T-helper 2 cell treated with Interferon-gamma antibody and Interleukin-4, amounts not matched to agents 100 ng/mL and 5 ng/mL, for 36 hours (primary cell): ENCODE measurements around the gene ZNF763. TPM values are rescaled to one million over a fixed set of nuclear protein-coding genes. Genes with fewer than 3 reads are reported as not detected.
"Not testable (repeated sequence)": the region's sequence is repeated elsewhere in the genome, so short reads cannot be mapped to it uniquely, and the experiment has no call there.

Experiments
- intact Hi-C: fragments of 100-400 bp; cut with micrococcal nuclease; formaldehyde crosslinking; loops from one replicate; pipeline ENCODE4 v1.15.1; 2023
- total RNA-seq: library from RNA; stranded (reverse); gene quantifications from 2 replicates; pipeline ENCODE4 v1.2.3, GENCODE V29; 2022

Gene ZNF763
- total RNA-seq, result 1.3 and 2.1 TPM in 2 replicates

DNA sequence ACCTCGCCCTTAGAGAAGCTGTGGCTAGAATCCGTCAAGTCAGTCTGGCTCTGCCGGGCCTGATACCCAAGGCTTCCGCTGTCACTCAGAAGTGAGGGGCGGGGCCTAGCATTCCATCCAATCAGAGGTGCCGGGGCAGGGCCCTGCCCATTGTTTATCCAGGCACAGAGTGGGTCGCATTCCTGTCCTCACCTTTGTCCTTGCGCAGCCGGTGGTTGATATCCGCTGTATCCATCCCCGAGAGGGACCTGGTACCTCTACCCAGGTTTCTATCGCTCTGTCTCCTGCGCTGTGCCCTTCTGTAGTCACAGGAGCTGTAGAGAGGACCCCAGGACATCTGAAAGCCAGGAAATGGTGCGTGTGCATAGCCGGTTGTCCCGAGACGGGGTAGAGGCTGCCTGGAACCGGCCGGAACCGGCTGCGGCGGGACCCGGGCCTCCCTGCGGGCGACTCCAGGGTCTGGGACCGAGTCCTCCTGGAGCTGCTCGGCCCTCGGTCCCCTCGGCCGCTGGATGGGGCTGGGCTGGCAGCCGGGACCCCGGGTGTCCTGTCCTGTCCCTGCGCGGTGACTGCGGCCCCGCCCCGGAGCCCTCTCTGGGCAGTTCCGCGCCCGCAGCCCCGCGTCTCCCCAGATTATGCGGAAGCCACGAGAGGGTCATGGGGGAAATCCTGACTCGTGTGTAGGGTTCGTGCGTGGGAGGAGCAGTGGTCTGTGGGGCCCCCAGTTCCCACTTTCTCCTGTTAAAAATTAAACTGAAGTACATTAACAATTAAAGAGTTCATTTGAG, at the start of gene ZNF763:
ZNF763 (plus strand) TSS at position 183 of the 788 bp plus-strand sequence; CDS start at position 352, 169 bp downstream.
- intact Hi-C loops, result loop anchor here (1.0 to 10.0 kb wide), 4 partner anchors 23 to 176 kb away; partner anchors contain the start of genes ZNF700 and ZNF878

DNA sequence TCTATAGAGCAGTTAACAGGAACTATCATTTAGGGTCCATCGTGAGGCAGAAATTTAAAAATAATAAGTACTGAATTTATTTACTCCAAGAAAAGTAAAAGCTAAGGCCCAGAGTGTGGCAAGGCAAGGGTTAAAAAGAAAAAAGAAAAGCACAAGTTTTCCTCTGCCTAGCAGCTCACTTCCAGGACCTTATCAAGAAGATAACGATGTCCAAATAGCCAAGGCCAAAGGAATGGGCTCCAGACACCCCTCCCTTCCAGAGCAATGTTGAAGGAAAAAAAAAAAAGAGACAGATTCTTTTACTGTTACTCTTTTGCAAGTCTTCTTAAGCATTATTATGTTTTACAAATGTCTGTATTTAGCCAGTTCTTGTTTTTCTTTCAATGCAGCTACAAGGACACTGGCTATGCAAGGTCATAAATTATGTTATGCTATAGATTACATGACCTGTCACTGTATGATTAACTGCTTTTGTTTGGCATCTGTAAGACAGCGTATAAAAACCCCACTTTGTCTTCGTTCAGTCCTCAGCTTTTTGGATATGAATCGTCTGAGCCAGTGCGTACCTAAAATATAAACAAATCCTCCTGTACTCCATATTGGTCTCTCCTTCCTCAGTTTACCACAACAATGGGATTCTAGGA, 42.9 kb upstream of the ZNF763 start:
- intact Hi-C loops, result loop anchor here (5.0 to 10.0 kb wide), 4 partner anchors 127 to 745 kb away; partner anchors contain the start of genes MAN2B1, WDR83 and ZNF491

DNA sequence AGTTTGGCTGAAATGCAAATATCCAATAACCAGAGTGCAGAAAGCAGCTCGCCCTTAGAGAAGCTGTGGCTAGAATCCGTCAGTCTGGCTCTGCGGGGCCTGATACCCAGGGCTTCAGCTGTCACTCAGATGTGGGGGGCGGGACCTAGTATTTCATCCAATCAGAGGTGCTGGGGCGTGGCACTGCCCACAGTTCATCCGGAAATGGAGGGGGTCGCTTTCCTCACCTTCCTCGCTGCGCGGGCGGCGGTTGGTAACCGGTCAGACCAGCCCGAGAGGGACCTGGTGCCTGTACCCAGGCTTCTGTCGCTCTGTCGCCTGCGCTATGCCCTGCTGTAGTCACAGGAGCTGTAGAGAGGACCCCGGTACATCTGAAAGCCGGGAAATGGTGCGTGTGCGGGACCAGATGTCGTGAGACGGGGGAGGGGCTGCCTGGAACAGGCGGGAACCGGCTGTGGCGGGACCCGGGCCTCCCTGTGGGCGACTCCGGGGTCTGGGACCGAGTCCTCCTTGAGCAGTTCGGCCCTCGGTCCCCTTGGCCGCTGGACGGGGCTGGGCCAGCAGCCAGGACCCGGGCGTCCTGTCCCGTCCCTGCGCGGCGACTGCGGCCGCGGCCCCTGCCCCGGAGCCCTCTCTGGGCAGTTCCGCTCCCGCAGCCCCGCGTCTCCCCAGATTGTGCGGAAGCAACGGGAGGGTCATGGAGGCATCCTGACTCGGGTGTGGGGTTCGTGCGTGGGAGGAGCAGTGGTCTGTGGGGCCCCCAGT, 39.8 kb upstream of the ZNF763 start, which contains the start of gene ZNF700:
ZNF700 (plus strand) TSS at position 222 of the 765 bp plus-strand sequence; CDS start at position 326, 104 bp downstream.
- intact Hi-C loops, result loop anchor here (1.0 to 10.0 kb wide), 7 partner anchors 40 to 742 kb away; partner anchors contain the start of genes MAN2B1, WDR83, ZNF20 and ZNF491

DNA sequence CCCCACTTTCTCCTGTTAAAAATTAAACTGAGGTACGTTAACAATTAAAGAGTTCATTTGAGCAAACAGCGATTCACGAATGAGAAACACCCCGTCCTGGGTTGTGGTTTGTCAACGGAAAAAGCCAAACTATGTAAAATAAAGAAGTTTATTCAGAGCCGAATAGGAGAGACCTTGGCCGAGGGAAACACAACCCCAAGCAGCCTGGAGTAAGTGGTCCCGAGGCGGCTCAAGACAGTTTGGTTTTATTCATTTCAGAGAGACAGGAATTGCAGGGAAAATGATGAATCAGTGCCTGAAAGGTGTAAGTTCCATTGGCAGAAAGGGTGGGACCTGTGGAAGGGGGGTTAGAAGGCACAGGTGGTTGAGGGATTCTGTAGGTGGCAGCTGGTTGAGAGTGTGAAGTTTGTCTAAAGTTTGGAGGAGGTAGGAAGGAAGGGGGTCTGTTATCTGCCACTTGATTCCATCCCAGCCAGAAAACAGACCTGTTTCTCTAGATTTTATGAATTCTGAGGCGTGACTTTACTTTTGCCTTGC, 39.1 kb upstream of the ZNF763 start:
- intact Hi-C loops, result loop anchor here (1.0 to 10.0 kb wide), 3 partner anchors 39 to 215 kb away; partner anchors contain the start of genes ZNF20, ZNF491 and ZNF763

DNA sequence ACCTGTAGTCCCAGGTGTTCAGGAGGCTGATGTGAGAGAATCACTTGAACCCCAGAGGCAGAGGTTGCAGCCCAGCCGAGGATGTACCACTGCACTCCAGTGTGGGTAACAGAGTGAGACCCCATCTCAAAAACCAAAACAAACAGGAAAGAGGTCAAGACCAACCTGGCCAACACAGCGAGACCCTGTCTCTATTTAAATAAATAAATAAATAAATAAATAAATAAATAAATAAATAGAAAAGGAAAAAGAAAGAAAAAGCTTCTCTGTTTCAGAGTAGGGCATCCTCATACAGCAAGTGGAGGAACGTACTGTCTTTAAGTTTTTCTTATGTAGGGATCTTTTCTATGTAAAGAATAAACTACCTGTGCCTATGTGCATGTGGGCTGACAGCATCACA, 37.6 kb upstream of the ZNF763 start:
- intact Hi-C loops, result loop anchor here (10.0 kb wide), 1 partner anchor 132 kb away; the partner anchor contains the start of gene ZNF491

DNA sequence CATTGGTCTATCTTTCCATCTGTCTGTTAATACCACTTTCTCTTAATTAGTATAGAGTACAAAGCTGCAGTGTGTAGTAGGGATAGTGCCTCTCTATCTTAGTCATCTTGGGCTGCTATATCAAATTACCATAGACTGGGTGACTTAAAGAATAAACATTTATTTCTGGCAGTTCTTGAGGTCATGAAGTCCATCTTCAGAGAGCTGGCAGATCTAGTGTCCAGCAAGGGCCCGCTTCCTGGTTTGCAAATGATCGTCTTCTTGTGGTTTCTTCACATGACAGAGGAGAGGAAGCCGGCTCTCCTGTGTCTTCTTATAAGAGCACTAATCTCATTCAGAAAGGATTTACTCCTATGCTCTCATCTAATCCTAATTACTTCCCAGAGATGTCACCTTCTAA, 33.8 kb upstream of the ZNF763 start:
- intact Hi-C loops, result no loop called here

DNA sequence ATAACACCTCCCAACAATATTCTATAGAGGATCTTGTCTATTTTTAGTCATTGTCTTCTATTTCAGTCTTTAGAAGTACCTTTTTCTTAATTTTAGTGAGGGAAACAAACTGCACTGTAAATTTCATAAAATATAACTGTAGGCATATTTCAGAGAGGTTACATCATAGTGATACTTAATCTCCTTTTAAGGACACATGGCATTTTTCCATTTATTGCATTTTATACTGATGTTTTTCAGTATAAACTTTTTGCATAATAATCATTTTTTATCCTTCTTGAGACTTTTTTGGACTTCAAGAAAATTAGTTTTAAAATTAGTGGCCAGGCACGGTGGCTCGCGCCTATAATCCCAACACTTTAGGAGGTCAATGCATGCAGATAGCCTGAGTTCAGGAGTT, 33.3 kb upstream of the ZNF763 start:
- intact Hi-C loops, result no loop called here

DNA sequence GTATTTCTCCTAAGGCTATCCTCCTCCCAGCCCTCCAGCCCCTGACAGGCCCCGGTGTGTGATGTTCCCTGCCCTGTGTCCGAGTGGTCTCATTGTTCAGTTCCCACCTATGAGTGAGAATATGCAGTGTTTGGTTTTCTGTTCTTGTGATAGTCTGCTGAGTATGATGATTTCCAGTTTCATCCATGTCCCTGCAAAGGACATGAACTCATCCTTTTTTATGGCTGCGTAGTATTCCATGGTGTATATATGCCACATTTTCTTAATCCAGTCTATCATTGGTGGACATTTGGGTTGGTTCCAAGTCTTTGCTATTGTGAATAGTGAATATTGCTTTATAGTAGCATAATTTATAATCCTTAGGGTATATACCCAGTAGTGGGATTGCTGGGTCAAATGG, 29.0 kb upstream of the ZNF763 start:
- intact Hi-C loops, result not testable (repeated sequence)

DNA sequence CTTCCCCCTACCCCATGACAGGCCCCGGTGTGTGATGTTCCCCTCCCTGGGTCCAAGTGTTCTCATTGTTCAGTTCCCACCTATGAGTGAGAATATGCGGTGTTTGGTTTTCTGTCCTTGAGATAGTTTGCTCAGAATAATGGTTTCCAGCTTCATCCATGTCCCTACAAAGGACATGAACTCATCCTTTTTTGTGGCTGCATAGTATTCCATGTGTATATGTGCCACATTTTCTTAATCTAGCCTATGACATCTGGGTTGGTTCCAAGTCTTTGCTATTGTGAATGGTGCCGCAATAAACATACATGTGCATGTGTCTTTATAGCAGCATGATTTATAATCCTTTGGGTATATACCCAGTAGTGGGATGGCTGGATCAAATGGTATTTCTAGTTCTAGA, 26.5 kb upstream of the ZNF763 start:
- intact Hi-C loops, result not testable (repeated sequence)

DNA sequence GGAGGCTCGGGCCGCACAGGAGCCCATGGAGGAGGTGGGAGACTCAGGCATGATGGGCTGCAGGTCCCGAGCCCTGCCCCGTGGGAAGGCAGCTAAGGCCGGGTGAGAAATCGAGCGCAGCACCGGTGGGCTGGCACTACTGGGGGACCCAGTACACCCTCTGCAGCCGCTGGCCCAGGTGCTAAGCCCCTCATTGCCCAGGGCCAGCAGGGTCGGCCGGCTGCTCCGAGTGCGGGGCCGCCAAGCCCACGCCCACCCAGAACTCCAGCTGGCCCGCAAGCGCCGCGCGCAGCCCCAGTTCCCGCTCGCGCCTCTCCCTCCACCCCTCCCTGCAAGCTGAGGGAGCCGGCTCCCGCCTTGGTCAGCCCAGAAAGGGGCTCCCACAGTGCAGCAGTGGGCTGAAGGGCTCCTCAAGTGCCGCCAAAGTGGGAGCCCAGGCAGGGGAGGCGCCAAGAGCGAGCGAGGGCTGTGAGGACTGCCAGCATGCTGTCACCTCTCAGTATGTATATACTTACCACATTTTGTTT, 23.4 kb upstream of the ZNF763 start:
- intact Hi-C loops, result not testable (repeated sequence)

DNA sequence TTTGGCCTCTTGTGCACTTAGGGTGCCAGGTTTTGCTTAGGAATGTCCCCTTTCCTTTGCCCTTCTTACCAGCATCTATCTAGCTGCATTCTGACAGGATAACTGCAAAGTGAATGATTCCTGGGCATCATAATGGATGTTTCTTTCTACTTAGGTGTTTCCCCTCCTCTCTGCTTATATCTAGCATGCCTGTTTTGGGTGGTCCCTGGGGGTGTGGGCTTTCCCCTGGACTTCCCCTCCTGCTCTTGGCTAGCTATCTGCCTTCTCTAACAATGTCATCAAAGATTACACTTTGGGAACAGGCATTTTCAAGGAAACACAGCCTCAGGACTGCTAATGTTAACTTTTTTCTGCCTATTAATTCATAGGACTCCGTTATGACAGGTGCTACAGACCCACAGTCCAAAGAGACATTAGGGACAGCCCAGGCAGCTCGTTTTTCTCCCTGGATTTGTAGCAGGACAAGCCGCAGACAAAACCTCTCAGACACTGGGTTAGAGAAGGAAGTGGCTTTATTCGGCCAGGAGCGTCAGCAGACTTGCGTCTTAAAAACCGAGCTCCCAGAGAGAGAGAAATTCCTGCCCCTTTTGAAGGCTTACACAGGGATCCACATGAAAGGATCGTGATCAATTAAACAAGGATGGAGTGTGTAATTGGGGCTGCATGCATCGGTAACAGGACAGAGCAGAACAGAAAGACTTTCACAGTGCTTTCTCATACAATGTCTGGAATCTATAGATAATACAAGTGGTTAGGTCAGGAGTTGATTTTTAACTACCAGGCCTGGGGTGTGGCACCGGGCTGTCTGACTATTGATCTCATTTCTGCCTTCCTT, 22.6 kb upstream of the ZNF763 start:
- intact Hi-C loops, result no loop called here

DNA sequence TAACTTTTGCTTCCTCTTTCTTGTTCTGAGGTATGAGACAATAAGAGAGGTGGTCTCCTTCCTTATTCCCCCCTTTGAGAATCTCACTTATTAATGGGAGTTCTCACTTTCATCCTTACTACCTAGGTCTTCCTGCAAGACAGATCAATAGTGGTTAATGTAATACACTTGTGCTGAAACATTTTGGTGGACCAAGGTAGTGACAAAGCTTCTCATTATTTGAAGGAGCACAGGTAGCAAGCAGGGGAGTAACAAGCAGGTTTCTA, 22.1 kb upstream of the ZNF763 start:
- intact Hi-C loops, result no loop called here

DNA sequence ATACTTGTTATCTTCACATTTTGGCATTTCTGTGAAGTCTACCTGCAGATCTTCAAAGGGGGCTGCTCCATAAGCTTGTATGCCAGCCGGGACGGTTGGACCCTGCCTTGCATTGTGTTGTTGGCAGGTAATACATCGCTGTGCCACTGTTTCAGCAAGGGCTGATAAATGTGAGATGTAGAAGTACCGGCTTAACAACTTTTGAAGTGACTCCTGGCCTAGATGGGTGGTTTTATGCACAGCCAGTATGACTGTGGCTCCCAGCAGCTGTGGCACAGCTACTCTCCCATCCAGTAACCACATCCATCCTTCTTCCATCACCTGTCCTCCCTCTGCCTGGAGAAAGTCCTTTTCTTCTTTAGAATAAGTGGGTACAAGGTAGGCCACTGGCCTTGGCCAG, 20.2 kb upstream of the ZNF763 start:
- intact Hi-C loops, result no loop called here

DNA sequence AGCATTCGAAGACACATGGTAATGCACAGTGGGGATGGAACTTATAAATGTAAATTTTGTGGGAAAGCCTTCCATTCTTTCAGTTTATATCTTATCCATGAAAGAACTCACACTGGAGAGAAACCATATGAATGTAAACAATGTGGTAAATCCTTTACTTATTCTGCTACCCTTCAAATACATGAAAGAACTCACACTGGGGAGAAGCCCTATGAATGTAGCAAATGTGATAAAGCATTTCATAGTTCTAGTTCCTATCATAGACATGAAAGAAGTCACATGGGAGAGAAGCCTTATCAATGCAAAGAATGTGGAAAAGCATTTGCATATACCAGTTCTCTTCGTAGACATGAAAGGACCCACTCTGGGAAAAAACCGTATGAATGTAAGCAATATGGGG, 16.2 kb upstream of the ZNF763 start:
- intact Hi-C loops, result no loop called here

DNA sequence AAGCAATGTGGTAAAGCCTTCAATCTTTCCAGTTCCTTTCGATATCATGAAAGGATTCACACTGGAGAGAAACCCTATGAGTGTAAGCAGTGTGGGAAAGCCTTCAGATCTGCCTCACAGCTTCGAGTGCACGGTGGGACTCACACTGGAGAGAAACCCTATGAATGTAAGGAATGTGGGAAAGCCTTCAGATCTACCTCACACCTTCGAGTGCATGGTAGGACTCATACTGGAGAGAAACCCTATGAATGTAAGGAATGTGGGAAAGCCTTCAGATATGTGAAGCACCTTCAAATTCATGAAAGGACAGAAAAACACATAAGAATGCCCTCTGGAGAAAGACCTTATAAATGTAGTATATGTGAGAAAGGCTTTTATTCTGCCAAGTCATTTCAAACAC, 15.6 kb upstream of the ZNF763 start:
- intact Hi-C loops, result no loop called here

DNA sequence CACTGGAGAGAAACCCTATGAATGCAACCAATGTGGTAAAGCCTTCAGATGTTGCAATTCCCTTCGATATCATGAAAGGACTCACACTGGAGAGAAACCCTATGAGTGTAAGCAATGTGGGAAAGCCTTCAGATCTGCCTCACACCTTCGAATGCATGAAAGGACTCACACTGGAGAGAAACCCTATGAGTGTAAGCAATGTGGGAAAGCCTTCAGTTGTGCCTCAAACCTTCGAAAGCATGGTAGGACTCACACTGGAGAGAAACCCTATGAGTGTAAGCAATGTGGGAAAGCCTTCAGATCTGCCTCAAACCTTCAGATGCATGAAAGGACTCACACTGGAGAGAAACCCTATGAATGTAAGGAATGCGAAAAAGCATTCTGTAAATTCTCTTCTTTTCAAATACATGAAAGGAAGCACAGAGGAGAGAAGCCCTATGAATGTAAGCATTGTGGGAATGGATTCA, 15.2 kb upstream of the ZNF763 start:
- intact Hi-C loops, result not testable (repeated sequence)

DNA sequence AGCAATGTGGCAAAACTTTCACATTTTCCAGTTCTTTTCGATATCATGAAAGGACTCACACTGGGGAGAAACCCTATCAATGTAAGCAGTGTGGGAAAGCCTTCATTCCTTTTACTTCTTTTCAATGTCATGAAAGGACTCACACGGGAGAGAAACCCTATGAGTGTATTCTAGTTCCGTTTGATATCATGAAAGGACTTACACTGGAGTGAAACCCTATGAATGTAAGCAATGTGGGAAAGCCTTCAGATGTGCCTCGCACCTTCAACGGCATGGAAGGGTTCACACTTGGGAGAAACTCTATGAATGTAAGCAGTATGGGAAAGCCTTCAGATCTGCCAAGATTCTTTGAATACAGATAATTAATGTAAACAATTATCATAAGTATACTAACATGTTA, 14.5 kb upstream of the ZNF763 start:
- intact Hi-C loops, result no loop called here

DNA sequence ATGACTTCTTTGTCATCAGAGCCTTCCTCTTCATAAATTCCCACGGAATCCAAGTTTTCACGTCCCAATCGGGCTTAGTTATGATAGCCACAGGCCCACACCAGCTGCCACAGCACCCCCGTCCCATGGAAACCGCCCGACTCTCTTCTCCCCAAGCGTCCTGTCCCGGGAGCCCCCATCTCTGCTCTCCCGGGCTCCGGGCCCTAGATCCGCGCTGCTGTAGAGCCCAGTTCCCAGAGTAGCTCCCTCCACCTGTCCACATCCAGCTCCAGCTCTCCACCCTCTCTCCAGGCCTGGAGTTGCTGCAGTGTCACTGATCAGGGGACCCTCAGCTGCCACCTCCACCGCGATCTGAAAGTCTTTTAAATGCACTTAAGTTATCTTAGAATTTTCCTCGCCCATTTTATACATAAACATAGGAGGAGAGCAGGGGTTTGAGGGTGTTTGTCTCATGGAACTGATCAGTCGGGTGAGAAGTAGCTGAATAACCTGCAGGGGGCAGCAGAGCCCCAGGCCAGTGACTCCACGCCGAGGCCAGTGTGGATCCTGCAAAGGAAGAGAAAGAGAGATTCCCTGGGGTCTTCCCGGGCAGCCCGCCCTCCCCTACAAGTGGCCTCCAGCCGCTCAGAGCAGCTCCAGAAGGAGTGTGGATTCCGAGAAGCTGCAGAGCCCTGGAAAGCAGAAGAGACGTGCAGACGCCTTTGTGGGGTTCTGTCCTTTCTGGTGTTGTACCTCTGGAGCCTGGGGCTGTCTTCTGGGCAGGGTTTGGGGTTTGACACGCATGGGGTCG, 1.1 kb upstream of the ZNF763 start:
- intact Hi-C loops, result loop anchor here (1.0 to 10.0 kb wide), 4 partner anchors 25 to 178 kb away; partner anchors contain the start of genes ZNF700 and ZNF878

DNA sequence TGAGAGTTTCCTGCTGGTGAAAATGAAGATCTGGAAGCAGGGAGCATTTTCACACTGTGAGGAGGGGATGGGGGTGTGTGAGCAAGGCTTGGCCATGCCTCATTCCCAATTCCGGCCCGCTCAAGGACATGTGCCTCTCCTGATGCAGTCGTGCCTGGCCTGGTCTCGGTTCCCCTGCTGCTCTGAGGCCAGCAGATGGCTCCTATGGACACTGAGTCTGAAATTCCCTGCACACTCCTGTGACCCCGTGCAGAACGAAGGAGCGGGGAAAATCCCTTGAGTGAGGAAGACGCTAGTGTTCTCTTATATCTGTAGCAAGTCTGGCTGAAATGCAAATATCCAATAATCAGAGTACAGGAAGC, 363 bp upstream of the ZNF763 start:
- intact Hi-C loops, result loop anchor here (1.0 to 10.0 kb wide), 4 partner anchors 24 to 177 kb away; partner anchors contain the start of genes ZNF700 and ZNF878
